Erythroblast (primary cell): ENCODE results near the gene INSM1.

ENCODE experiments used
- DNase-seq, 2 experiments: peaks; one replicate each; lab custom pipeline; 2025; lab: John Stamatoyannopoulos, UW
- GATA1 ChIP-seq: IDR thresholded peaks from 2 replicates; pipeline ENCODE4 v1.6.1; 2011; ENCODE audit warnings: low read depth, mild to moderate bottlenecking, control low read depth, low read length, moderate library complexity
- POLR2A ChIP-seq: IDR thresholded peaks from 2 replicates; pipeline ENCODE4 v1.6.1; 2011; ENCODE audit warnings: mild to moderate bottlenecking, low read length

The INSM1 gene

DNA sequence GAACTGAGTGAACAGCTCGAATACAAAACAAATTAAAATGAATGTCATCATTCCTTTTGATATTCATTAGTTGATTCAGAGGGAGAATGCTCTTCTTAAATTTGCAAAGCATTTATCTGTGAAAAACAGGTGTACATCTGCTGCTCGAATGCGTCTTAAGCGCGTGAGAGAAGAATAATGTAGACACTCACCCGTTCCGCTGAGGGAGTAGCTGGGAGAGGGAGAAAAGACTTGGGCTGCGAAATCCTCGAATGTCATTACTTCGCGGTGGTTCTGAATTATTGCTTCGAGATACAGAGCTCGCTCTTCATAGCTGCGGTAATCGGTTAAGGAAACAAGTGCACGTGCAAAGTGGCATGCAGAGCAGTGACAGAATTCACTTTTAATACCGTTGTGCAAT, 43.9 kb downstream of the INSM1 start:
- no peak for DNase-seq

GRCh38 chr20:20412750-20413149, 44.8 kb downstream of the INSM1 start:
- no peak for DNase-seq

More for the DNA sequence above, 43.9 kb downstream of the INSM1 start:
- TF ChIP-seq GATA1, result no peak
- TF ChIP-seq POLR2A, result no peak

GRCh38 chr20:20413810-20414281, 45.9 kb downstream of the INSM1 start:
- no peak for TF ChIP-seq POLR2A
- no peak for TF ChIP-seq GATA1
- no peak for DNase-seq

More at GRCh38 chr20:20412750-20413149, 44.8 kb downstream of the INSM1 start:
- TF ChIP-seq POLR2A, result no peak

- TF ChIP-seq GATA1 (no peak), POLR2A (no peak)
- DNase-seq, result no peak
Measured at GRCh38 chr20:20414640-20415220, 46.8 kb downstream of the INSM1 start.

- TF ChIP-seq POLR2A, result no peak
- TF ChIP-seq GATA1, result no peak
Measured at GRCh38 chr20:20415321-20415720, 47.4 kb downstream of the INSM1 start.

DNA sequence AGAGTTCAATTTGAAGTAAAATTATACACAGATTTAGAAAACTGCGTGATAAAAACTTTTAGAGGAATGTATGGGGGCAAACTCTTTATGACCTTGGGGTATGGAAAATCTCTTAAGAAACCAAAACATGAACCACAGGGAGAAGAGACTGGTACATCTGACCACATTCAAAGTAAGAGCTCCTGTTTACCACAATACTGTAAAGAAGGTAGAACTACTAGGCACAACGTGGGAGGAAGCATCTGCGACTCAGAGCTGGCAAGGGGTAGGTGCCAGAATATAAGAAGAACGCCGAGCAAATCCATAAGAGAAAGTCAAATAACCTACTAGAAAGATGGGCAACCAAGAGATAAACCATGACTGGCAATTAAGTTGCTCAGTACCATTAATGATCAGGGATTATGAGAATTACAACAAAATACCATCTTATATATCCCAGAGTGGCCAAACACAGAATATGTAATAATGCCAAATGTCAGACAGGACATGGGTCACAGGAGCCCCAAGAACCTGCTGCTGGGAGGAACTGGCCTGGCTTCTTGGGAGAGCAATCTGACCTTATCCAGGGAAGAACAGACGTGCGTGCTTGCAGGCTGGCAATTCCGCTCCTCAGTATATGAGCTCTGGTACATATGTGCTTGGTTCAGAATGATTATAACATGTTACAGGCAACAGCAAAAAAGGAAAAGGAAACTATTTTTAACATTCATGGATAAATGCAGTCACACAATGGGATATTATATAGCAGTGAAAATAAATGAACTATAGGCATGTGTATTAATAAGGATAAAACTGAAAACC, 50.2 kb downstream of the INSM1 start:
- TF ChIP-seq GATA1 (no peak), POLR2A (no peak)
- no peak for DNase-seq

More at GRCh38 chr20:20415321-20415720, 47.4 kb downstream of the INSM1 start:
- DNase-seq, result no peak
